Measurements from ENCODE around the gene ZMYND8.

Gene ZMYND8

GRCh38 chr20:47335251-47336128 lies 21.0 kb downstream of the ZMYND8 start:
- TF ChIP-seq SPI1 (IDR thresholded peaks at IDR 0.05; ENCODE audit: low read depth, low read length) (no peak), POLR2A (IDR thresholded peaks at IDR 0.05; ENCODE audit: low read depth, low read length) (no peak), POLR2AphosphoS5 (IDR thresholded peaks at IDR 0.05; ENCODE audit: low read depth, low read length) (no peak), TAF1 (IDR thresholded peaks at IDR 0.05; ENCODE audit: low read depth, low read length) (no peak), PAX5 (IDR thresholded peaks at IDR 0.05; ENCODE audit: insufficient read depth, low read length, severe bottlenecking) (no peak), POU2F2 (IDR thresholded peaks at IDR 0.05; ENCODE audit: low read depth, low read length) (no peak)
- DNase-seq (ENCODE audit: insufficient read length, low spot score), result no peak
- FAIRE-seq, result no peak

GRCh38 chr20:47334022-47334551 lies 22.4 kb downstream of the ZMYND8 start:
- DNase-seq (ENCODE audit: insufficient read length, low spot score), result no peak
- no peak for FAIRE-seq
- TF ChIP-seq POU2F2 (IDR thresholded peaks at IDR 0.05; ENCODE audit: low read depth, low read length), result no peak
- no peak for TF ChIP-seq TAF1 (IDR thresholded peaks at IDR 0.05; ENCODE audit: low read depth, low read length)
- TF ChIP-seq PAX5 (IDR thresholded peaks at IDR 0.05; ENCODE audit: insufficient read depth, low read length, severe bottlenecking), result no peak
- no peak for TF ChIP-seq POLR2AphosphoS5 (IDR thresholded peaks at IDR 0.05; ENCODE audit: low read depth, low read length)
- no peak for TF ChIP-seq SPI1 (IDR thresholded peaks at IDR 0.05; ENCODE audit: low read depth, low read length)
- TF ChIP-seq POLR2A (IDR thresholded peaks at IDR 0.05; ENCODE audit: low read depth, low read length), result no peak

GRCh38 chr20:47332381-47333206 lies 23.9 kb downstream of the ZMYND8 start:
- FAIRE-seq, result no peak

GRCh38 chr20:47330933-47331708 lies 25.4 kb downstream of the ZMYND8 start:
- no peak for FAIRE-seq
- TF ChIP-seq POU2F2 (IDR thresholded peaks at IDR 0.05; ENCODE audit: low read depth, low read length) (no peak), PAX5 (IDR thresholded peaks at IDR 0.05; ENCODE audit: insufficient read depth, low read length, severe bottlenecking) (no peak), POLR2AphosphoS5 (IDR thresholded peaks at IDR 0.05; ENCODE audit: low read depth, low read length) (no peak), SPI1 (IDR thresholded peaks at IDR 0.05; ENCODE audit: low read depth, low read length) (no peak), TAF1 (IDR thresholded peaks at IDR 0.05; ENCODE audit: low read depth, low read length) (no peak)
- DNase-seq (ENCODE audit: insufficient read length, low spot score), result no peak

More at GRCh38 chr20:47332381-47333206, 23.9 kb downstream of the ZMYND8 start:
- no peak for DNase-seq (ENCODE audit: insufficient read length, low spot score)
- TF ChIP-seq POLR2A (IDR thresholded peaks at IDR 0.05; ENCODE audit: low read depth, low read length) (no peak), SPI1 (IDR thresholded peaks at IDR 0.05; ENCODE audit: low read depth, low read length) (no peak)

GRCh38 chr20:47330071-47330470 lies 26.4 kb downstream of the ZMYND8 start:
- TF ChIP-seq POLR2A (IDR thresholded peaks at IDR 0.05; ENCODE audit: low read depth, low read length) (no peak), SPI1 (IDR thresholded peaks at IDR 0.05; ENCODE audit: low read depth, low read length) (no peak), POU2F2 (IDR thresholded peaks at IDR 0.05; ENCODE audit: low read depth, low read length) (no peak), PAX5 (IDR thresholded peaks at IDR 0.05; ENCODE audit: insufficient read depth, low read length, severe bottlenecking) (no peak), TAF1 (IDR thresholded peaks at IDR 0.05; ENCODE audit: low read depth, low read length) (no peak), POLR2AphosphoS5 (IDR thresholded peaks at IDR 0.05; ENCODE audit: low read depth, low read length) (no peak)
- FAIRE-seq, result no peak
- DNase-seq (ENCODE audit: insufficient read length, low spot score), result no peak

- FAIRE-seq (no peak), DNase-seq (ENCODE audit: insufficient read length, low spot score) (no peak)
- TF ChIP-seq TAF1 (IDR thresholded peaks at IDR 0.05; ENCODE audit: low read depth, low read length) (no peak), POLR2AphosphoS5 (IDR thresholded peaks at IDR 0.05; ENCODE audit: low read depth, low read length) (no peak), PAX5 (IDR thresholded peaks at IDR 0.05; ENCODE audit: insufficient read depth, low read length, severe bottlenecking) (no peak), SPI1 (IDR thresholded peaks at IDR 0.05; ENCODE audit: low read depth, low read length) (no peak), POU2F2 (IDR thresholded peaks at IDR 0.05; ENCODE audit: low read depth, low read length) (no peak), POLR2A (IDR thresholded peaks at IDR 0.05; ENCODE audit: low read depth, low read length) (no peak)
Observed at GRCh38 chr20:47328129-47328528, 28.4 kb downstream of the ZMYND8 start.

GRCh38 chr20:47327711-47328110 lies 28.8 kb downstream of the ZMYND8 start:
- FAIRE-seq (no peak), DNase-seq (ENCODE audit: insufficient read length, low spot score) (no peak)
- TF ChIP-seq PAX5 (IDR thresholded peaks at IDR 0.05; ENCODE audit: insufficient read depth, low read length, severe bottlenecking), result no peak
- no peak for TF ChIP-seq POLR2A (IDR thresholded peaks at IDR 0.05; ENCODE audit: low read depth, low read length)
- no peak for TF ChIP-seq POU2F2 (IDR thresholded peaks at IDR 0.05; ENCODE audit: low read depth, low read length)

GRCh38 chr20:47326658-47327268 lies 29.7 kb downstream of the ZMYND8 start:
- TF ChIP-seq PAX5 (IDR thresholded peaks at IDR 0.05; ENCODE audit: insufficient read depth, low read length, severe bottlenecking), result no peak
- TF ChIP-seq POLR2A (IDR thresholded peaks at IDR 0.05; ENCODE audit: low read depth, low read length), result no peak
- TF ChIP-seq POU2F2 (IDR thresholded peaks at IDR 0.05; ENCODE audit: low read depth, low read length), result no peak
- TF ChIP-seq POLR2AphosphoS5 (IDR thresholded peaks at IDR 0.05; ENCODE audit: low read depth, low read length), result no peak
- no peak for TF ChIP-seq TAF1 (IDR thresholded peaks at IDR 0.05; ENCODE audit: low read depth, low read length)
- no peak for TF ChIP-seq SPI1 (IDR thresholded peaks at IDR 0.05; ENCODE audit: low read depth, low read length)
- no peak for DNase-seq (ENCODE audit: insufficient read length, low spot score)
- FAIRE-seq, result no peak
